CD4-positive, alpha-beta T cell treated with Interleukin-2 at 100 ng/mL for 4 hours (primary cell): Measurements from ENCODE around the gene DIP2B.

Source experiments
- DNase-seq: peaks from one replicate; pipeline ENCODE4 v3.0.0-alpha.2; 2020; ENCODE audit warnings: low spot score

Gene DIP2B

DNA sequence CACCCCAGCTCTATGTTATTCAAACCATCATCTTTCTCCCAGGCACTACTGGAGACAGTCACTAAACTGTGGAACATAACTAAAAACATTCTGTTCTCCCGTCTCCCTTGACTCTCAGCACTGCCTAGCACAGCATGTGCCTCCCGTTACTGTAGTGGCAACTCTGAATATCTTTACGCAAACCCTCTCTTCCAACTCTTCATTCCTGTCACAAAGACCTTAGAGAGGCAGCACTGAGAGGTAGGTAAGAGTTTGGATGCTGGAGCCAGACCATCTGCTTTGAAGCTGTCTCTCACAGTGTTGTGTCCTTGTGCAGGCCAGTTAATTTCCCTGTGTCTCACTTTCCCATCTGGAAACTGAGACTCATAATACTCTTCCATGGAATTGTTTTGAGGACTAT is 108.1 kb downstream of the DIP2B start:
- no peak for DNase-seq

DNA sequence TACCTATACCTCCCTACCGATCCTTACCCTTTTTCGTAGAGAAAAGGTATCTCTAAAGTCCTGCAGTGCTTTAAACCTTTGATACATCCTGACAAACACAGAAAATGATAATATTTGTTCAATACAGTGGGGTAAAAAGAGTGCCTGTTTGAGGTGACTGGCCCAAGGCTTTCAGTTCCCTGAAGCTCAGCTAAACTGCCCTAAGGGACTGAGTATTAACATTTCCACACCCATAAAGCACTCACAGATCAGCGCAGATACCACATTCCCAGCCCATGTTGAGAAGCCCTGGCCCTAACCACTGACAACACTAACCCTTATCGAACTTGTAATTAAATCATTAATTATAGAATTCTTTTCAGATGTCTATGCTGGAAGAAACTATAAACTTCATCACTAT is 108.7 kb downstream of the DIP2B start:
- no peak for DNase-seq

DNA sequence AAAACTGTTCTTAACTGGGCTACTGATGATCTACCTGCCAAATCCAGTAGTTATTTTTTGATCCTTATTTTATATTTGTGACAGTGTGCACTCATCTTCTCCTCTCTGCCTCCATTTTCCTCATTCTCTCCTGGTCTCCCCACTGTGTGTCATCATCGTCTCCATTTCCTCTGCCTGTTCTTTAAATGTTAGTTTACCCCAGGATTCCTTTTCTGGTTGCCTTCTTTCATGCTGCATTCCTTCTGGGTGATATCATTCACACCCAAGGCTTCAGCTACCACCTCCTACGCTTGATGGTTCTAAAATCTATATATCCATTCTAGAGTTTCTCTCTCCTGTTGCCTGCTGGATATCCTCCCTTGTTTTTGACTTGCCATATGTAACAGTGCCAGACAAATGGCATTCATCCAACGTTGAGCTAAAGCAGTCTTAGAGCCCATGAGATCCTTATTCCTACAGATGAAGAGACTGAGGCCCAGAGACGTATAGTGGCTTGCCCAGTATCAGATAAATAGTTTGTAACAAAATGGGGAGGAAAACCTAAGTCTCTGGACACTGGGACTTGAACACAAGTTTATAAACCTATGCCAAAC is 109.5 kb downstream of the DIP2B start:
- DNase-seq = no peak

DNA sequence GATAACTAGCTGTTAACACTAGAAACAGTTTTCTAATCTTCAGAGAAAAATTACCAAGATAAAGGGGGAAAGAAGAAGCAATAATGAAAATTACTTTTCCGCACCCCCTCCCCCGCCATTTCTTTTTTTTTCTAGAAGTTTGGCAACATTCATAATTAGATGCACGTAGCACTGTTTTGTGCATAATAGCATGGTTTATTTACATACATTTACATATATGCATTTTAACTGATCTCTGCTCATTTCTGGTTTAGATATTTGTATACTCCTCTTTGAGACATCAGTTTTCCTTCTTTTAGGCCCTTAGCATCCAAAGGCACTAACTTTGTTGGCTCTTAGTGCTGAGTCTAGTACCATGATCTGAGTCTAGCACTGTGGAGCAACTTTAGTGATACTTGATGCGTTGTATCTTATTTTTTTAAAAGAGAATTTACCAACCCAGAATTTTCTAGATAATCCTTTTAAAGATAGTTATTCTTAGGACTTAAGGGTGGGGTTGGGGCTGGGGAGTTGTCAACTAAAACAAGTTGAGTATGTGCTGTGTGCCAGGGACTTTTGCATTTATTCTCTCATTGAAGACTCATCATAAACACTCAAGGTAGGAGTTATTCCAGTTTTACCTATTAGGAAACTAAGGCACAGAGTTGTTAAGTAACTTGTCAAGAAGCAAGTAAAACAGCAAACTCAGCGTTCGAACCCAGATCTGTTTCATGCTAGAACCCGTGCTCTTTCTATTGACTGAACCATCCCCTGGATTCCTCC is 110.5 kb downstream of the DIP2B start:
- no peak for DNase-seq

DNA sequence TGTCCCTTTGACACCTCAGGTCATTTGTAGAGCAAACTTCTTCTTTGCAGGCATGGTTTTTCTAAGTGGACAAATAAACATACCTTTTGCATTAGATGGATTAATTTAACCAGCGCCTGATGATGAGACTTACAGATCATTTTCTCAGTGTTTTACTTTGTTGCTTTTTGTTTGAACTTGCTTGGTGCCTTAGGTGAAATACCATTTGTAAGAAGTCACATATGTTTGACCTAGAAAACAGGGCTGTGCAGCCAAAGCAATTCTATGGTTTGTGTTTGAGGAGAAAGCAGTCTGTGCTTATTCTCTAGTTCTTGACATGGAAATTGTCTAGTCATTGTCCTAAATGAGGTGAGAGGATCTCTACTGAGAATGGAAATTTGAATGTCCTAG is 111.1 kb downstream of the DIP2B start:
- no peak for DNase-seq

DNA sequence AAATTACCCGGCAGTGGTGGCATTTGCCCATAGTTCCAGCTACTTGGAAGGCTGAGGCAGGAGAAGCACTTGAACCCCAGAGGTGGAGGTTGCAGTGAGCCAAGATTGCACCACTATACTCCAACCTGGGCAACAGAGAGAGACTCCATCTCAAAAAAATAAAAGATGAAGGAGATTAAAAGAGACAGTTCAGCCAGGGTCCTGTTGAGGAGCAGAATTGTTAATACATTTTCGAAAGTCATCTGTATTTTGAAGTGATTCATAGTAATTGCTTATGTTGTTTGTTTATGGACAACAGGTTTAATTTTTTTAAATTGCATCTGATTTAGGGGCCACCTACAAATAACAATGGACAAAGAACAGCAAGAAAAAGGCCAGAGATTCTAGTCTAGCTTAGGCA is 112.9 kb downstream of the DIP2B start:
- DNase-seq = no peak

DNA sequence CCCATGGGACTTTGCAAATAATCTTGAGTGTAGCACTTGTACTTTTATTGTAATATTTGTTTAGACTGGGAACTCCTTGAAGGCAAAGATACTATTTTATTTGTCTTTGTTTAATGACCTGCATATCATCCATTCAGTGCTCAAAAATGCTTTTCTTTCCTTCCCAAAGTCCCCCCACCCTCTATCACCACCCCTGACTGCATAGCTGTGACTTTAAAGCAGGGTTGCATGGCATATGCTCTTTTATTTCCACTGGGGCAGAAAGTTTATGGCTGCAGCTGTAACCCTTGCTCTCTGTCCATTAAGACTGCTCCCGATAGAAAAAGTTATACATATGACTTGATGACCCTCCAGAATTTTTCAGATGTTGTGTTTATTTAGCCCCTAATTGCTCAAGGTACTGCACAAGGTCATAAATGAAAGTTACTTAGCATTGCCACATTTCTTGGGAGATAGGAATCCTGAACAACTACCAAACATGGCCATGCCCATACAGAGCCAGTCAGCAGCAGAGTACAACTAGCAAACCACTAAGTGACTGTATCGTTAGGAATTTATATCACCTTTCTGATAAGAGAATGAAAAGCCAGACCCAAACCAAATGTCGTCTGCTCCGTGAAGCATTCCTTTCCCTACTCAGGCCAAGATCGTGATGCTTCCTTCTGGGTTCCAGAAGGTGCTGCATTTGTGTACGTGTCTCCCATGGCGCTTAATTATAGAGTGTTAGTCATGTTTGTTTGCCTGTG is 114.3 kb downstream of the DIP2B start:
- no peak for DNase-seq

DNA sequence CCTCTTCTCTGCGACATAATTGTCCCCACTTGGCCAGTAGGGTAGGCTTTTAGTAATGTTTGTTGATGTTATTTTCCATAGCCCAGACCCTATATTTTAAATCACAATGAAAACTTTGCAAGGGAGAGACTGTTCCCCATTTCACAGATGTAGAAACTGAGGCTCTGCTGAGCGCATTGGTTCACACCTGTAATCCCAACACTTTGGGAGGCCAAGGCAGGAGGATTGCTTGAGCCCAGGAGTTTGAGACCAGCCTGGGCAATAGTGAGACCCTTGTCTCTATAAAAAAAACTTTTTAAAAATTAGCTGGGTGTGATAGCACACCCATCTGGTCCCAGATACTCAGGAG is 114.8 kb downstream of the DIP2B start:
- no peak for DNase-seq

DNA sequence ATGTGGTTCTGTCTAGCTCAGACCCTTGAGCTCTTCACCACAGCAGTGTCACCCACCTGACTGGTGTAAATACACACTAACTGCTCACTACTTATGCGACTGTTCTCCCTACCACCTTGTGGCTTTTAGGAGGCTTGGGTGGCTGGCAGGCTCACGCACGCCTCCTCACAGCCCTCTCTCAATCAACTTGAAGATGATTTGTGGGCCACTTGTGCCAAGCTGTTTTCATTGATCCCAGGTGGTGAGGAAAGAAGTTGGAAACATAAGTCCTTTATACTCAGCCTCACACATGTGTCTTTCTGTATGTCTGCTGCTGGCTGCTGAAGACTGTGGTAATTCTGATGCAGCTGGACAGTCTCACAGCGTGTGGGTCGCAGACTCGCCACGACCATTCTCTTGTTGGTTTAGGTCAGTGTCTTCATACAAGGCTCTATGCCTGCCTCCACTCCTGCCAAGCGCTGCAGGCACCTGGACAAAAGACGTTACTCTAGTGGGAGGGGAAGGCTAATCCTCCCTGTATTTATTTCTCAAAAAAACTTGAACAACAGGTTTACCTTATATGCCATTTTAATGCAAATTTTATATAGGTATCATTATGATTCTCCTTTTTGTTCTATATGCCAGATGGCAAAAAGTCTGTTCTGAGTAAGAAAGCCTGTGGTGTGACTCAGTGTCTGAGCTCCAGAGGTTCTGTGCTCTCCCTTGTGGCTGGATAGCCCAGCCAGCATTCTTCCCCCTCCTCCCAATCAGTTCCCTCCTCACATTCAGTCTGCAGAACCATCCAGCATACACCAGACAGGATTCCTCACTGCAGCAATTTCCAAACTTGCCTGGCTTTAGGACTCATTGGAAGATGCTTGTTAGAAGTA is 115.6 kb downstream of the DIP2B start:
- no peak for DNase-seq

DNA sequence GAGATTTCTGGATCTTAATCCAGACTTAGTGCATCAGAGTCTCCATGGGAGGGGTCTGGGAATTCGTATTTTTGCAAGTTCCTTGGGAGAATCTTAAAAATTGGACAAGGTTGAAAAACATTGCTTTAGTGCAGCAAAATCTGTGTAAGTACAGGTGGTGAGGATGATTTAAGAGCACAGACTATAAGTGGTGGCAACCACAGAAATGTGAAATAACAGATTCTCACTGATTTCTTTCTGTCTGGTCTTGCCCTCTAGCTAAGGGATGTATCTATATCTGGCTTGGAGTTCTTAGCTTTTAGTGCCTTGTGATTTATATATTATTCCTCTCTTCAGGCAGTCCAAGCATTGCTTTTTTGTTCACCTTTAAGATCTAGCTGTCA is 116.2 kb downstream of the DIP2B start:
- DNase-seq = no peak

DNA sequence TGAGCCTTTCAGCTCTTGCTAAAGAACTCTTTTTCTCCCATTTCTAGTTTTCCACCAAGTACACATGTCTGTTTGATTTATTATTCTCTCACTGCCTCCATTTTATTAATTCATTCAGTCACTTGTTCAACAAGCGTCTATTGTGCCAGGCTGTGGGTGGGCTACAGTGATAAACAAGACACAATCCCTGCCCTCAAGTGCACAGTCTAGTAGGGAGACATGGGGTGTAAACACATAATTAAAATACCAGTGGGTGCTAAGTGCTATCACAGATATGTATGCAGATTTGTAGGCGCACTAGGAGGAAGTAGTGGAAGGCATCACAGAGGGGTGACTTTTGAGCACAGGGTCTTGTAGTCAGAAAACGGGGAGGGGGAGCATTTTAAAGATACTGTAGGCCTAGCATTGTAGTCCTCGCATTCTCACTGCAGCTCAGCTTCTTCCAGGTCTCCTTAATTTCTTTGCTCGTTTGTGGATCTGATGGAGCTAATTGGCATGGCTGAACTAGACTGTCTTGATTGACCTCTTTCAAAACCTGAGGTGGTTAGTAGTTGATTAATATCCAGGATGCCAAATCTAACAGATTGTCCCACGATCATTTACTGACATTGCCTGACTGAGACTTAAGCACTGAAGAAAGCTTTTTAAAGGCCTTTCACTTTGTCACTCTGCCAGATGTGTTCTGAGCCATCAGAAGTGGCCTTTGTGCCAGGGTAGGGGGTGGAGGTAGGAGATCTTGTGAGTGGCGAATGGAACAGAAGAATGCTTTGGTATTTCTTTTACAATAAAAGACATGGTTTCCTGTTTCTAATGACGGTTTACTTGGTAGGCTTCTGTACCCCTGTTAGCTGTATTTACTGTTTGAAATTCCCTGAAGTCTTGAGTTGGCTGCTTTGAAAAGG is 116.9 kb downstream of the DIP2B start:
- DNase-seq = no peak

DNA sequence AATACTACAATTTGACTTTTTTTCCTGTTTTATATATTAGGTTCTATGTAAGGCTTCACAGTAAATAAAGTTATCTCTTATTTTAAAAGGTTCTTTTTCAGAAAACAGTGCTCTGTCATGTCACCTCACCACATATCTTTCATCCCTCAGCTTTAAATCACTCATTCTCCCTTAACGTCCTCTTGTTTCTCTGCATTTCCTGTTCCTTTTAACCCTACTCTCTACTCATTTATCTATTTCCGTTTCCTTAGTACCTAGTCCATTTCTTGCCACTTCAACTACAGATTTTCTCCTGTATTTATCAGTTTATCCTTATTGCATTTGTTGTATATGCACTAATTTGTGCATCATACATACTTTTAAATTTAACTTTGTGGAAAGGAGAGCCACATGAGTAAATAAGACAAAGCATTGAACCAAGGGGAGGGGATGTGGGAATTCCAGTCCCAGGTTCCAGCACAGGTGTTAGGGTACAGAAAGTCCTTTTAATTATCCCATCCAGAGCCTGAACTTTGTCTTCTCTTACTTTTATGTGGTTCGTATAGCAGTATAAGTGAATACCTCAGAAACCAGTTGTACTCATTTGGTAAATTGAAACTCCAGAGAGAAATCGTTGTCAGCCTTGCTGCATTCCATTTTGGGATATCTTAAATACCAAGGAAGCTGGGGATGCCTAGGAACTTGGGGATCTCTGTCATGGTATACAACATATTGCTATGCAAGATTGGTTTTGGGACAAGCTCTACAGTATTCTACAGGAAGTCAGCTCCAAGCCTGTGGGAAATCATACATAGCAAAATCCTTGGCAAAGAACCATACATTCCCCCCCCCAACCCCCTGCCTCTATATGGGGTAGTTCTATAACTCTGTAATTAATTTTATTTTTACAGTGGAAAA is 120.5 kb downstream of the DIP2B start:
- DNase-seq = peak; percentile 12

DNA sequence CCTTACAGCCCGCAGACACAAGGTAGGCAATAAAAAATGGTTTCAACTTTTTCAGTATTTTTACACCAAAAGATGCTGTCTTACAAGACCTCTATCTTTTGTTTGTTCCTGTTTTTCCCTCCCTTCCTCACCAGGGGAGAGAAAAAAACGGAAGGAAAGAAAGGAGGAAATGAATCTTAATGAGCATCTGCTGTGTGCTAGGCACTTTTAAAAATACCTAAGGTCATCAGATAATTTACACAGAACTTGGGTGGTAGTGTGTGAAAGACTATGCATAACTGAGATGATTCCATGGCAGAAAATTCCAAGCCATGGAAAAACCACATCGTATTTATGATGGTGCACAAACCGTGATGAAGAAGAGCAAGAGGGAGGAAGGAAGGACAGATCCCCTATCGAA is 121.2 kb downstream of the DIP2B start:
- no peak for DNase-seq

DNA sequence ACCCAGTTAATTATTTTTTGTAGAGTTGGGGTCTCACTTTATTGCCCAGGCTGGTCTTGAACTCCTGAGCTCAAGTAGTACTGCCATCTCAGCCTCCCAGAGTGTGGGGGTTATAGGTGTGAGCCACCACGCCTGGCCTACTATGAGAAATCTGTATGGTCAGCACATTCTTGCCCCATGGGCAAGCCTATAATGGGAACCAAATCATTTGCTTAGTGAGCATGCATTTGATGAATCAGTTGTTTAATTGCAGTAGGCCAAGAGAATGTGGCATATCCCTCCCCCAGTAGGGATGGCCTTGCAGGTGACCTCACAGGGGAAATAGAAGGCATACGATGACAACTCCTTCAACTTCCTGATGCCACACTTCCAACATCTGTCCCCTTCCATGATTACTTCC is 122.7 kb downstream of the DIP2B start:
- no peak for DNase-seq

DNA sequence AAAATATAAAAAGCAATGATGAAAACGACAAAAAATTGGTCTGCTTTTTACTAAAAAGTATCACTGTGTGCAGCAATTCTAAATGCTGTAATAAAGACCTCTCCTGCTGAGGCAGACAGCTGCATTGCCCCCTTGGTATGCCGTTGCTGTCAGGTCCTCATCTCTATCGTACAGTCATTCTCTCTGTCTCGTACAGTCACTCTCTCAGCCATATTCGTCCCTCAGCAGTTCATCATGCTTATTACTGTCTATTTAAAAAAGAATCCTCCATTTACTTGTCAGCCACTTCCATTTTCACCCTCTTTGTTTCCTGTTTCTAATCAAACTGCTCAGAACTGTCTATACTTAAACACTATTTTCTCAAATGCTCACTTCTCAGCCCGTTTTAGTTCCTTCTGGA is 123.6 kb downstream of the DIP2B start:
- no peak for DNase-seq

DNA sequence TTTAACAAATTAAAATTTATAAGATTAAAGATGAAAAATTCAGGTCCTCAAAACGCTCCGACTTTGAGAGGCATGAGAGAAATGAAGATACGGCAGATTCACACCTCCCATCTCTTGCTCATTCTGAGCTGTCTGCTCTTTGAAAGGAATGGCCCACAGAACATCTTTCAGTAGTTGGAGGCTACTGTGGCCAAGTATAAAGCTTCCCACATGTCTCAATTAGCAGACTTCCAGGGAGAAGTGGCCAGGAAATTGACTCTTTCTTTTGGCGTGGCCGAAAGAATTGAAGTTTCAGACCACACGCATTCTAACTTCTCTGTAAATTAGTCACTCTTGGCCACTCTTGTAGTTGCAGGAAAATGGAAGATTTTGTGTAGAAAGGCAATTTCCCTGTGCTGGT is 129.2 kb downstream of the DIP2B start:
- DNase-seq = no peak

DNA sequence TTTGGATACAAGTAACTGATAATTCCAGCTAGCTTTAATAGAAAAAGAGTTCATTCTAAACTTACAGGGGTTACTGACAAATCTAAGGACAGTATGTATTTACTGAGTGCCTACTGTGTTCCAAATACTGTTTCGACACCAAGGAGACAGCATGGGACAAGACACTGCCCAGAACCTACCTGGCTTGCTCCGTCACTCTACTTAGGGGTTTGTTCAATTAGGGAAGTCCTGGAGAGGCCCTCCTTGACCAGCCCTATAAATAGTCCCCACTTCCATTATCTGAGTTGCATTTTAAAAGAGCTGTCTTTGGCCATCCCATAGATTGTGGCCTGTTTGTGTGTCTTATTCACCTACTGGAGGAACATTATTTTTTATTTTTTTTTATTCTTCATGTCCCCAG is 129.6 kb downstream of the DIP2B start:
- no peak for DNase-seq

DNA sequence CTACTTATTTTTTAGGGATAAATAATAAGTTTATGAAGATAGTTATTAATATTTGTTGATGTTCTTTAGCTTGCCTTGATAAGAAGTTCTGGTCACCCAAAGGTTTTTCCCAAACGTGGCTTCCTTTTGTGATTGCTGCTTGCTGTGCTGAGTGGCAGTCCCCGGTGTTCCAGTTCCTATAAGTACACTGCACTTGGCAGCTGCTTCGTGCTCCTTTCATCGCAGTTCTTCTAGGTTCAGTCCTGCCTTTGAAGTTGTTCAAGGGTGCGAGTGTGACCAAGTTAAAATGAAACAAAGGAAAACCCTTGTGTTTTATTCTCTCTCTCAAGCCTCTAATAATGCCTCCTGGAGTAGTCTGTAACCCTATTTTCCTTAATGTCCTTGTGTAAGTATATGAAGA is 130.6 kb downstream of the DIP2B start:
- DNase-seq = no peak

DNA sequence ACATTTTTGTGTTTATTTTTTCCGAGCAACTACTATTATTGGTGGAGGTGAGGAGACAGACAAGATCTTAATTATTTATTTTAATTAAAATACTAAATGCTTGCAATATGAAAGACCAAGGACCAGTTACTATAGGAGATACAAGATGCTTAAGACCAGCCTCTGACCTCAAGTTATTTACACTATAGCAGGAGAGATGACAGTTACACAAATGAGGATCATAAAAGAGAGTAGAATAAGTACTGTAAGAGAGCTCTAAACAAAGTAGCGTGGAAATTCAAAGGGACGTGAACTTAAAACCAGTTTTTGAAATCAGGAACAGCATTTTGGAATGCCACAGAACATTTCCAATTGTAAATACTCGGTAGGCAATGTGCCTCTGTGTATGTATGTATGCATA is 131.1 kb downstream of the DIP2B start:
- DNase-seq = no peak

DNA sequence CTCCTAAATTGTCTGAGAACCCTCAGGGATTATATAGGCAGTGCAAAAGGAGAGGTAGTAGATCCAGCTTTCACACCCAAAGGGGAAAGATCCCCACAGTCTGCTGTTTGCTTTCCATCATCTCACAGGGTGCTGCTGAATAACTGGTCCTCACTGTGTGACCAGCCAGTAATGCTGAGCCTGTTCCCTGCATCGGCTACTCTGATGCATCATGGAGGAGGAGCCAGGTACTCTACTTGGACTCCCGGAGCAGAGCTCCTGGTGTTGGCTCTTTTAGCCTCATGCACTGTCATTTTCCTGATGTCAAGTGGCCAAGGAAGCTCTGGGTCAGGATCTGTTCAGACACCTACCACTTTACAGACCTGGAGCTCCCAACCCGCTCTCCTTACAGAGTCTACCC is 131.7 kb downstream of the DIP2B start:
- DNase-seq = no peak
